GM12875 (cell line): Measurements from ENCODE around the gene SLC17A2.
A peak's percentile ranks its signal among the peaks of the same experiment; 100 is the strongest.

ENCODE experiments used
- H3K4me3 ChIP-seq: one replicate; pipeline ENCODE4 v1.5.1; 2011; ENCODE audit warnings: low read depth, low read length, control low read depth
- CTCF ChIP-seq: IDR thresholded peaks from 2 replicates; pipeline ENCODE4 v1.5.1; 2011; ENCODE audit warnings: low read depth, mild to moderate bottlenecking, control low read depth, inconsistent platforms, low read length, moderate library complexity, borderline replicate concordance; ENCODE audit not compliant: insufficient read depth

The SLC17A2 gene

GRCh38 chr6:25893778-25894177, 36.7 kb downstream of the SLC17A2 start:
- no peak for TF ChIP-seq CTCF
- H3K4me3 ChIP-seq = no peak overlapping the region

- no peak overlapping the region for H3K4me3 ChIP-seq
- TF ChIP-seq CTCF = no peak
These were observed 37.6 kb downstream of the SLC17A2 start for GRCh38 chr6:25892877-25893276.

GRCh38 chr6:25889877-25890853, 40.3 kb downstream of the SLC17A2 start:
- 0 out of 2 replicates have a peak, but pooled peaks have one; percentile 5 for TF ChIP-seq CTCF
- no peak overlapping the region for H3K4me3 ChIP-seq

GRCh38 chr6:25888626-25889025, 41.9 kb downstream of the SLC17A2 start:
- H3K4me3 ChIP-seq = no peak overlapping the region
- no peak for TF ChIP-seq CTCF

GRCh38 chr6:25886066-25886465, 44.4 kb downstream of the SLC17A2 start:
- H3K4me3 ChIP-seq = no peak overlapping the region
- no peak for TF ChIP-seq CTCF

- no peak for TF ChIP-seq CTCF
These were observed 46.5 kb downstream of the SLC17A2 start for GRCh38 chr6:25883991-25884390.

GRCh38 chr6:25883536-25883935, 47.0 kb downstream of the SLC17A2 start:
- no peak overlapping the region for H3K4me3 ChIP-seq
- no peak for TF ChIP-seq CTCF

More at GRCh38 chr6:25883991-25884390, 46.5 kb downstream of the SLC17A2 start:
- H3K4me3 ChIP-seq = no peak overlapping the region
